GM19023 (cell line): ENCODE measurements around the gene DNAJB8.

Experiments
- ATAC-seq: cut with Tn5 transposase; IDR thresholded peaks from one replicate; pipeline ENCODE4 v1.9.1; 2021; ENCODE audit warnings: mild to moderate bottlenecking, moderate library complexity; ENCODE audit not compliant: unreplicated experiment

DNAJB8 gene

DNA sequence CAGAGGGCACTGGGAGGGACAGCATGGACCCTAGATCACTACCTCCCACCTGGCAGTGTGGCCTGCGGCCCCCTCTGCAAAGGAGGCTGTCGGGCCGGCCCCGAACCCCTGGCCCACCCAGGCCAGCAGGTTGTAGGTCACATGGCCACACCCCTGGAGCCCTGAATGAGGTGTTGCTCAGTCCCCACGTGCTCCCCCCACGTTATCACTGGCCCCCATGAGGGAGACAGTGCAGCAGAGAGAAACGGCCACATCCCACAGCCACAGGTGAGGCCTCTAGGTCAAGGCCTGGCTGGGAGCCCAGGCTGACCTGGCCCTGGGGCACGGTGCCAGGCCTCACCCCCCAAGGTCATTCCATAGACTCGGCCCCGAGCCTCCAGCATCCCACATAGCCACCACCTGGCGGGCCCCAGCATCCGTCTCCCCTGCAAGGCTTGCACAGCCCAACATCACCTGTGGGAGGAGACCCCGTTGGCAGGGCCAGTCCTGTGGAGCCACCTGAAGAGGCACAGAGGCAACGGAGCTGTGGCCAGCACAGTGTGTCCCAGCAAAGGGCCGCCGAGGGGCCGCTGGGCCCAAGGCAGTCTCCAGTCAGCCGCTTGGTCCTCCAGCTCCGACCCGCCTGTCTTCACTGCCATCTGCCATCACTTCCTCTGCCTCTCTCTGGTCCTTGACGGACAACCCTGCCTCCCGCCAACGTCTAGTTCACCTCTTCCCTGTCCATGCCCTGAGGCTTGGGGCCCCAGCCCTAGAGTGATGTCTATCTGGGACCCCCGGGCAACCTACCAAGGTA is 53.1 kb downstream of the DNAJB8 start:
- no peak for ATAC-seq

DNA sequence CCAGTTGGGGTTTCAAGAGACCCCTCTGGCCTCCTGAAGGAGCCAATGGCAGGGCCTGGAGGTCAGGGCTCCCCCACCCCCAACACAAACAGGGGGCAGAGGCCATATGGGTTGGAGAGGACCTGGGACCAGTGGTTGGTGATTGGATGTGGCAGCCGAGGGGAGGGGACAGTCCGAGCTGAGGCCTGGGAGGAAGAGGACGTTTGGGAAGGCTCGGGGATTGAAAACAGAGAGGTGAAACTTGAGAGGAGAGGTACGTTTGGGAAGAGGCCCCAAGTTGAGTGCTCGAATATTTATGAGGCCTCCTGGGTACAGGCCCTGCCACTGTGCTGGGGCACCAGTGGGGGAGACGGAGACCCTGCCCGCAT is 53.7 kb downstream of the DNAJB8 start:
- no peak for ATAC-seq
